NCI-H345 treated with DMSO at 0.1 percent for 48 hours (cell line): ENCODE measurements around the gene ABCB9.

ENCODE experiments used
- DNase-seq: peaks from one replicate; lab custom pipeline; 2025; ENCODE audit not compliant: unreplicated experiment; lab: John Stamatoyannopoulos, UW

Gene ABCB9

DNA sequence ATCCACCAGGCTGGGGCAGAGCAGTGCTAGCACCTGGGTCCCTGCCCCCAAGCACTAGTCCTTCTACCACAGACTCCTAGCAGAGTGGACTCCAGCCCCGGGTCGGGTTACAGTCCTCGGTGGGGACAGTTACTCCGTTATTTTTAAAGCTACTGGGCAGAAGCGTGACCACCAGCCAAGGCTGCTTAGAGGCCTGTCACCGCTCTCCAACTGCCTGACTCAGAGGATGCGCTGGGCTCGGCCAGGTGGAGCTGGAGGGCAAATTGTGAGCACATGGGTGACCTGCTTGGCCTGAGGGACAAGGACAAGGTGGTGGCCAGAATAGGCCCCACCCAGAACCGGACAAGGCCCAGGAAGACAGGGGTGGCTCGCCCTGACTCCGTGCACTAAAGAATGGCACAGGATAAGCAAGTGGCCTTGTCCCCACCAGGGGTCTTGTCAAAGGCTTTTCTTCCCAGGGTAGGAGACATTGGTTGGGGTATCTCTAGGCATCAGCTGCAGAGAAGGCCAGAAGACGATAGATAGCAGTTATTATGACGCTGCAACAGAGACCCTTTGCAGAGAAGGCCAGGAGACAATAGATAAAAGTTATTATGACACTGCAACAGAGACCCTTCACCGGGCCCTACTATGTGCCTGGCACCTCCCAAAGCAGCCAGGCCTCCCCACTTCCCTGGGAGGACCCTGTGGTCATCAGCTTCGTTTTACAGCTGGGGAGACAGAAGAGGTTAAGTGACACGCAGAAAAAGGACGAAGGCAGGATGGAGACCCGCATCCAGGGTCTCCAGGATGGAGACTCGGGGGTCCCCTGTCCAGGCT lies 1.6 kb downstream of the ABCB9 start:
- DNase-seq = no peak

DNA sequence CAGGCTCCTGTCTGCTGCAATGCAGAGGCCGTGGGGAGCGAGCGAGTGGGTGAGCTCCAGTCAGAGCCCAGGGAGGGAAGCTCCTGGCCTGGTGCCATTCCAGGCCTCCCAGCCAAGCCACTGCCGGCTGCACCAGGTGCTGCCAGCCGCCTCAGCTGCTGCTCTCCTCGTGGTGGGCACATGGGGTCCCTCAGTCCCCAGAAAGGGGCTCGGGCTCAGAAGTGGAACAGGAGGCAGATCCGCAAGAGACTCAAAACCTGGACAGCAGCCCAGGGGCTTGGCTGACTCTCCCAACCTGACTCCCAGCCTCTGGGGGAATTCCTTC lies 2.4 kb downstream of the ABCB9 start:
- no peak for DNase-seq

DNA sequence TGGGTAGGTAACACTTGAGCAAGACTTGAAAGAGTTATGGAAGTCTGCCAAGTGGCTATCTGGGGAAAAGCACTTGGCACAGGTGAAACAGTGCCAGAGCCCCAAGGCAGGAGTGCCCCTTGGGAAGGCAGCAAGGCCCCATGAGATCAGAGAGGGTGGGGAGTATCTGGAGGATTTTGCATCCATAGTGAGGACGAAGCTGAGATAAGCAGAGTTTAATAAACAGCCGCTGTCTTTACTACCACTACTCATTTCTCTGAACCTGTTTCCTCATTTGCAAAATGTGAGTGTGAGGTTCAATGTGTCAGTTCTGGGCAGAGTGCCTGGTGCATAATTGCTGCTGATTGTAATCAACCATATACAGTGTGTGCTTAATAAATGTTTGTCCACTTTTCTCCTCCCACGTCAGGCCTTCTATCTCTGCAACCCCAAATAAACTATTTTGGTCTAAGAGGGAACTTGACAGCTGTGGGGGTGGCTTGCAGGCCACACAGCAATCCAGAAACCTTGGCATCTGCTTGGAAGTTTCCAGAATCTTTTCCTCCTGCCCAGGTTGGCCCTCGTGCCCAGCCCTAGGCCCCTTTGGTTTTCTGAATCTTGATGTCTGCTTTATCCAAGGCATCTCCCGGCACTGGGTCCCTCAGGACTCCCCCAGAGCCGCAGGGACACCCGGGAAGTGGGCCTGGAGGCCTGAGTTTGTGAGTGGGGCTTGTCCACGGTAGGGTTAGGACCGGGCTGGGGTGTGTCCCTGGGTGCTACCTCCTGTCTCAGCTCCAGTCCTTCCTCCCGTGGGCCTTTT lies 4.5 kb downstream of the ABCB9 start:
- no peak for DNase-seq

DNA sequence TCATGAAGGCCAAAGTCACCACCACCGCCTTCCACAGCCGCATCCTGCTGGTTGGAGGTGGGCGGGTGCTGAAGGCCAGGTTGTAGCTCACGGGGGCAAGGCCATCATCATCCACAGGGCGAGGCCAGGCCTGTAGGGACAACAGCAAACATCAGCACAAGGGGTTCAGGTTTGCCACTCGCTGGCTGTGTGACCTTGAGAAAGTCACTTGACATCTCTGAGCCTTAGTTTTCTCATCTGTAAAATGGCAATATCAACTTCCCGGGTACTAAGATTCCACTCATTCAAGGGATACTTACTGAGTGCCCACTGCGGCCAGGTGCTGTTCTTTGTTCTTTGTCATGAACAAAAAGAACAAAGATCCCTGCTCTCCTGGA lies 6.1 kb downstream of the ABCB9 start:
- no peak for DNase-seq

DNA sequence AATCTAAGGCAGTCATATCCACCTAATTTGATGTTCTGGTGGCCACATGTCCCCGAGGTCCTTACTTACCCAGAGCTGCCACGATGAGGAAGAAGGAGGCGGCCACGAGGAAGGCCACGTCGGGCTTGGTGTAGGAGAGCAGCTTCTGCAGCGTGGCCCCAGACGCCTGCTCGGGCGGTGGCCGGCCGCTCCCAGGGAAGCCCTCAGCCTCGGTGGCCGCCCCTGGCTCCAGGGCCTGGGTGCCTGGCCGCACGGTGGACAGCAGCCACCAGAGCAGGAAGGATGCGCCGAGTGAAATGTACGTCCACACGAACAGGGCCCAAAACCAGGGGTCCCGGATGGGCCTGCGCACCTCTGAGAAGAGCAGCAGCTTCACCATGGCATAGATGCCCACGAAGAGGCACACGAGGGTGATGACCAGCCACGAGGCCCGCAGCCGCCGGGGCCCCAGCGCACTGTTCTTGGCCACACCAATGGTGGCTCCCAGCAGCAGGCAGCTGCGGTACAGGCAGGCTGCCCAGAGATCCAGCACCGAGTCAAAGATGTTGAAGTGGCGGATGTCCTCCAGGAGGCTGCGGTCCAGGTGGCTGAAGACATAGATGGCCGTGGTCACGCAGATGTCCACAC lies 6.6 kb downstream of the ABCB9 start:
- no peak for DNase-seq

DNA sequence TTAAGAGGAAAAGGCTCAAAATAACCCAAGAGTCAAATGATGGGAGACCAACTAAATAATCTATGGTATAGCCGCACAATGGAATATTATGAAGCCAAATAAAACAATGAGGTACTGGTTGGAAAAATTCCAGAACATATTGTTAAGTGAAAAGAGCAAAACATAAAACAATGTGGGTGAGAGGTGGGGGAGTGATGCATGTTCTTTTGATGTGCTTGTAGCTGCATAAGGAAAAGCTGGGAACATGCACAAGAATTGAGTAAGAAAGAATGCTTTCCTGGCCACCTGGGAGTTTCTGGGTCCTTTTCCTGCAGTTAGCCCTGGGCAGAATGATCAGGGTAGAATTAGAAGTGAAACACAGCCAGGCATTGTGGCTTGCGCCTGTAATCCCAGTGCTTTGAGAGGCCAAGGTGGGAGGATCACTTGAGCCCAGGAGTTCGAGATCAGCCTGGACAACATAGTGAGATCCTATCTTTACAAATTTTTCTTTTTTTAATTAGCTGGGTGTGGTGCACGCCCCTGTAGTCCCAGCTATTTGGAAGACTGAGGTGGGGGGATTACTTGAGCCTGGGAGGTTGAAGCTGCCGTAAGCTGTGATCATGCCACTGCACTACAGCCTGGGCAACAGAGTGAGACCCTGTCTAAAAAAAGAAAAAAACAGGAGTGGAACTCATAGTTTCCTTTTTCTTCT lies 7.9 kb downstream of the ABCB9 start:
- DNase-seq = no peak

DNA sequence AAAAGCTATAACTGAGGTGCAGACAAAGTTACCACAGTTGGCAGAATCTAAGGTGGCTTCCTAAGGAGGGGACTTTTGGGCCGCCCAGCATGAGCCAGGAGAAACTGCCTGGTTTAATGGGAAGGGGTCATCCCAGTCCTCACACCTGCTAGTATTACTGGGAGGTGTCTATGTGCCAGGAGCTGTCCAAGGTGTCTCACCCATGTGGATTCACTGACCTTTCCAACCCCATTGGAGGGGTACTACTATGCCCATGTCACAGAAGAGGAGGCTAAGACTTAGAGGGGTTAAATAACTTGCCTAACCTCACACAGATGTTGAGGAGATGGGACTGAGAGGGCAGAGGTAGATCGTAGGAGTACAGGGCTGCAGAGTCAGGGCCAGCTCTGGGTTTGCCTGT lies 10.2 kb downstream of the ABCB9 start:
- DNase-seq = no peak

DNA sequence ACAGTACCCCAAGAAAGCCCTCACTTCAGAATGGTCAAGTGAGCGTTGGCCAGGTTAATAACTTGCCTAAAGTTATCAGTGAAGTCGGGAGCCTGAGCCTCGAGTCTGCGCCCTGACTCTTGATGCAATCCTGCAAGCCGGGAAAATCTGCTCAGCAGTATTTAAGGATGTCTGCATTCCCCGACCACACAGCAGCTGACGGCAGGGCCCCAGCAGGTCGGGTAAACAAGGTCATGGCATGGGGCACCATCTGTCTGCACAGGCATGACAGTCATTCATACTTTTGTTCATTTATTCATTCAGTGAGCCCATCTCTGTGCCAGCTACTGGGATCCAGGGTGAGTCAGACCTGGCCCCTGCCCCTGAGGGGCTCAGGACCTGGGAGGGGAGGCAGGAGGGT lies 11.1 kb downstream of the ABCB9 start:
- no peak for DNase-seq

DNA sequence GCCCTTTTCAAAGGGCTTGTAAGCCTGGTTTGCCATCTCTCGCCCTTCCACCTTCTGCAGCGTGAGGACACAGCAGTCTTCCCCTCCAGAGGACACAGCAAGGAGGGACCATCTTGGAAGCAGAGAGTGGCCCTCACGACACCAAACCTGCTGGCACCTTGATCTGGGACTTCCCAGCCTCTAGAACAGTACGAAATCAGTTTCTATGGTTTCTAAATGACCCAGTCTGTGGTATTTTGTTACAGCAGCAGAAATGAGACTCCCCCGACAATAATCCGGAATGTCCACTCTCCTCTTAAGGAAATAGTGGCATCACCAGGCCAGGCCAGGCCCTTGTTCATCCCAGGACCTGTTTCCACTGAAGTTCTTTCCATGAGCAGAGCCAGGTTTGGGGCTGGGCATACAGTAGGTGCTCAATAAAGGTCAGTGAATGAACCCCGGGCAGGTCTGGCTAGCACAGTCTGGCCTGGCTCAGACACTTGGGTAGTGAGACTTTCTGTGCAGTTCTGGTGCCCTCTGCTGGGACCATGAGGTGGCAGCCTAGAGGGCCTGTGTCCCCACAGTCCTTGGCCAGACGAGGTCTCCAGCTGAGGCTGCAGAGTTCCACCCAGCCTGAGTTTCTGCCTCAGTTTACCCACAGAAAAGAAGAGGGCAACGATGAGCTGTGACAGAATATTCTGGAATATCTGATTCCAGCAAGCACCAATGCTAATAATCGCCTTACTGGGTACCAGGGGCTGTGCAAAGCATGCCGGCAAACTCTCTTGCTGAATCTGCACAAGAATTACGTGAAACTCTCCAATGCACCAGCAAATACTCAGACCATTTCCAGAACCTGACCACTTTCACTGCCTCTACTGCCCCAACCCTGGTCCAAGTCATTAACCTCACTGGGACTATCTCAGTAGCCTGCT lies 14.0 kb downstream of the ABCB9 start:
- peak; percentile 12 for DNase-seq

DNA sequence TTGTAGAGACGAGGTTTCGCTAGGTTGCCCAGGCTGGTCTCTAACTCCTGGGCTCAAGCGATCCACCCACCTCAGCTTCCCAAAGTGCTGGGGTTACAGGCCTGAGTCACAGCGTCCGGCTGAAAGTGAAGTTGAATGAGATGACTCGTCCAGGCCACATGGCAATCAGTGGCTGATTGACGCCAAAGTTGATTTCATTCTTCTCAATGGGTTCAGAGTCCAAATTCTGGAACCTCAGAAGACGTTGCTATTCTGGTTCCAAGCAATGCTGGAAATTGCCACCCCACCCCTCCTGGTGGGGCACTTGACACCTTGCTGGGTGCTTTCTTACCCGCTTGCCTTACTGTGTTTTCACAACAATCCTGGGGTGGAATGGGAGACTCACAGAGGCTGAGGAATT lies 14.9 kb downstream of the ABCB9 start:
- DNase-seq = no peak

DNA sequence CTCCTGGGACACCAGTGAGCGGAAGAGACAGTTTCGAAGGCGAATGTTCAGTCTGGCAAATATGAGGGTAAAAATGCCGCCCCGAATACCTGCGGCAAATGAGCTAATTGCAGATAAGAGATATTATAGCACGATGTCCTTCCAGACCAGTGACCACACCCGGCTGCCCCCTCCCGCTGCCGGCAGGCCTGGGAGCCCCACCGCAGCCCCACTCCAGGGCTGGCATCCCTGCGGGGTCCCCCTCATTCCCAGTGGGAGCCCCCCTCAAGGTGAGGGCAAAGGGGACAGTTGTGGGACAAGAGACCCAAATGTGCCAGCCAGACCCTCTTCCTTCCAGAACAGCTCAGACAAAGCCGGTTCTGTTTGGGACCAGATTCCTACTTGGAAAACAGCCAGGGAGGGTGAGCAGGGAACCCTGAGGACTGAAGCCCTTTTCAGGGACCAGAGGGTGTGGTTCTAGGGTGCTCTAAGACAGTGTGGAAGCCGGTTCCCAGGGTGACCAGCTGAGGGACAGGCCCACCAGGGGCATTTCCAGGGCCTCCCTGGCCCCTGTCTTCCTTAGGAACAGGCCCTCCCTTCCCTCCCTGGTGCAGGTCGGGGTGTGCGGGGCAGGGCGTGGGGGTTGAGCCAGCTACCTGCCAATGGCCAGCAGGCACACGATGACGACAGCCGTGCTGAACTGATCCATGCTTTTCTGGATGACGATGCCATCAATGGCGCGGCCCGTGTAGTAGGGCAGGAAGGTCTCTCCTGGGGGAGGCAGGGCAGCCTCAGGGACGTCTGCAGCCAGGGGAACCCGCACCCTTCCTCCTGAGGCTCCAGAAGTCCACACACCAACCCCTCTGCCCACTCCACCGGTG lies 16.2 kb downstream of the ABCB9 start:
- no peak for DNase-seq

DNA sequence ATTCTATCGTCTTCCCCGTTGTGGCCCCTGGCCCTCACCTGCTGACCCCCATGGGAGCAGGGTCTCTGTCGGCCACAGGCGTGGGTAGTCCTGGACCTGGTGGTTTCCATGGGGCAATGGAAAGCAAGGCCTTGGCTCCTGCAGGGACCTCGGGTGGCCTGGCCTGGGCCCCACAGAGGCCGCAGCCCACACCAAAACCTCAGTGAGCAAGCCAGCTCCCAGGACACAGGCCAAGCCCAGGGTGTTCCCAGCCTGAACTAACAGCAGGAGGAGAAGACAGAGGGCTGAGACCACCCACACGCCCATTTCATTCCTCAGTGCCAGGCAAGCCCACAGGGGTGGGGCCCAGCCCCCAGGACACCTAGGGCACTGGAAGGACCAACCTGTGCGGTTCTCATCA lies 16.9 kb downstream of the ABCB9 start:
- DNase-seq = no peak

DNA sequence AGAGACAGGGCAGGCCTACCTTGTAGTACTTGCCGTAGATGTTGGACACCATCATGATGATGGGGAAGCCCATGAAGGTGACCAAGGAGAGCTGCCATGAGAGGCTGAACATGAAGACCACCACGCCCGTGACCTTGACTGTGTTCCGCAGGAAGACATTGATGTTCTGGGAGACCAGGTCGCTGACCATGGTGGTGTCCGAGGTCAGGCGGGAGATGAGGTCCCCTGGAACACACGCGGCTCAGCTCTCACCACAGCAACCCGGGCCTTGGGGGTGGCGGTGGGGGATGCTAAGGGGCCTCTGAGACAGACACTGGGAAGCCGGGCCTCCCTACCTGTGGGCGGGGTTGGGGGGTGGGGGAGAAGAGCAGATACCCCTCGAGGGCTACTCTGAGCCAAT lies 17.7 kb downstream of the ABCB9 start:
- DNase-seq = no peak

DNA sequence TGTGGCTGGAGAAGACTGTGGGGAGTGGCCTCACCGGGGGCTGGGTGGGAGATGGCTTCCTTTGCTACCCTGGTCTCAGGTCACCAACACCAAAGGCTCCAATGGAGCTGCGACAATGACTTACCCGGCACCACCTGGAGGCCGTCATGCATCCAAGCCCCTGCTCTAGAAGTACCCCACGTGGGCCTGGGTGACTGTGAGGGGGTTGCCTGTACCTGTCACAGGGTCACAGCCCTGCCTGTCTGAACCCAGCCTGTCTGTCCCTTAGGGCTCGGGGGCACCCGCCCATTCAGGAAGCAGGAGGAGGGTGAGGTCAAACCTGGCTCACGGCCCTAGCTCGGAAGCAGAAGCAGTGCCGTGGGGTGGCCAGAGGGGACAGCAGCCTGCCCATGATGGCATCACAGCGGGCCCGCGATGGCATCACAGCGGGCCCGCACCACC lies 18.9 kb downstream of the ABCB9 start:
- DNase-seq = no peak

DNA sequence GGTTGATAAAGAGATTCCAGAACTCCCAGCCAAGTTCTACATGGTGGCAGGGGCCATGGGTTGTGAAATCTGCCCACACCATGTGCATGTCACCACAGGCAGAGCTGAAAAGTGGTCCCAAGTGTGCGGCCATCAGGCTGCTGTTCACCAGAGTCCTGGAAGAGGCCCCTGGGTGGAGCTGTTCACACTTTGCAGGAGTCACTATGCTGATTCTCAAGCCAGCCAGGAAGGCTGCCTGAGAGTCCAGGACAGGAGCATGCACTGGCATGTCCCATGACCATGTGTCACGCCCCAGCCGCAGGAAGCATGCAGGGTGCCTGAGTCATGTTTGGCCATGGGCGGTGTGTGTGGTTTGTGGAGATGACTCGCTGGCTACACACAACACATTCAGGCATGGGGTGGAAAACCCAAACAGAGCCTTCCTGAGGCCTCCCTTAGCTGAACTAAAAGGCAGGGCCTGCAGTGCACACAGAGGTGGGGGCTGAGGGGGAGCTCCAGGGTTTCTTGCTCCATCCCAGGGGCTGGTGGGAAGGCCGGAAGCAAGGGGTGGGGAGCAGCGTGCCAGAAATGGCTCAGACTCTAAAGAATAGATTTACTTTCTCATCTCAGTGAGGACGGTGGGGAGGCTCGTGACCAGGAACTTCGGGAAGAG lies 19.4 kb downstream of the ABCB9 start:
- no peak for DNase-seq

DNA sequence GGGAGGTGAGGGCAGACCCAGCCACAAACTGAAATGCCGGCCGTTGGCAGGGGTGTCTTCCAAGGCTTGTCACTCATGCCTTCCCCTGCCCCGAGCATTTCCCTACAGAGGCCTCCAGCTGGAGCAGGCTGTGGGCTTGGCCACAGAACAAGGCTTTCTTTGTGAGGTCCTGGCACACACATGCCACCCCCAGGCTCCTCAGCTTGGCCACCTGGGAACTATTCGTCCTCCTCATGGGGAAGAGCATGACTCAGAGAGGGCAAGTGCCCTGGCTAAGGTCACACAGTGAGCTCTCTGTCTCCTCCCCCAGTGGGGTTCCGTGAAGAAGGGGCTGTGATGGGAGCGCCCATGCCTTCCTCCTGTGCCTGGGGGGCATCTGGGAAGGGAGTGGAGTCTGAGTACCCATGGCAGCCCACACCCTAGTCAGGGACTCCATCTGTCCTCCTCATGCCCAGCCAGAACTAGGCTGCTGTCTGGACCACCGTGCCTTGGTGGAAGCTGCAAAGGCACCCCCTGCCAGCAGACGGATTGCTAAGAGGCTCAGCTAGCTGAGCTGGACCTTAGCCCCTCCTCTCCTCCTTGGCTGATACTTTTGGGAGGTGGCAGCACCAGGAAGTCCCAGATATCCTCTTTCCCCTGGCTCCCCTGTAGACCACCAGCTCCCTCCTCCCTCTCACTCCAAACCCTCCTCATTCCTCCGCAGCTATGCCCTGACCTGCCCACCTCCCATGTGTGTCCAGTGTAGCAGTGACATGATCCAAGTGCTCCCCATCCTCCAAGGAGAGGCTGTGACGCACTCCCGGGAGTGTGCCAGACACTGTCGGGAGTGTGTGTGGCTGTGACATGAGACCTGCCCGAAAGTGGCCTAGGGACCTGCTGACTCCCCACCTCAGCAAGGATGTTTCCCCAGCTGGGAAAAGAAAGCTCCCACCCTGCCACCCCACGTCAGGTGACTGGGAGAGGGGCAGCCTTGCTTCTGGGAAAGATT lies 21.4 kb downstream of the ABCB9 start:
- DNase-seq = no peak

DNA sequence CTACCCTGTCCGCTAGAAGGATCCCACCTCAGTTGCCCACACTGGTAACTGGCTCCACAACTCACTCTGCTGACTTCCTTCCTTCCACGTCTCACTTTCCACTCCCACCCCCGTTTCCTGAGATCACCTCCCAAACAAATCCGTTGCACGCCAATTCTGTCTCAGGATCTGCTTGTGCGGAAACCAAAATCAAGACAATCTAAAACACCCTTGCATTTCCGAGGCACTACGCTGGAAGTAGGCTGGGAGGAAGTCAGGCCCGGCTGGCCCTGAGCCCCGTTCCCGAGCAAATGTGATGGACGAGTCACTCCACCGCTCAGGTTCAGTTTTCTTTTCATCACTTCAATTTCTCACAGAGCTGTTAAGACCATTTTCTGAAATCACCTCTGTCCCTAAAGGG lies 23.1 kb downstream of the ABCB9 start:
- DNase-seq = no peak

DNA sequence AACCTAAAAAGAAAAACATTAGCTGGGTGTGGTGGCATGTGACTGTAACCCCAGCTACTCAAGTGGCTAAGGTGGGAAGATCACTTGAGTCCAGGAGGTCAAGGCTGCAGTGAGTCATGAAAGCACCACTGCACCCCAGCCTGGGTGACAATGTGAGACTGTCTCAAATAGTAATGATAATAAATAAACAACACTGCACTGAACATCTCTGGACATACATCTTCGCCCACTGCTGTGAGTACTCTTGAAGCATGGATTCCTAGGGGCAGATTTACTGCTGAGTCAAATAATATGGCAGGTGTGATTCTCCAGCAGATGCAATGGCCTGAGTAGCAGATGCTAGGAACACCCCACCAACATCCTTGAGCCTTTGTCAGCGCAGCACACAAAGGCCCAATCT lies 23.6 kb downstream of the ABCB9 start:
- DNase-seq = peak; percentile 15
